Measurements from ENCODE around the gene CILP2.

DNA sequence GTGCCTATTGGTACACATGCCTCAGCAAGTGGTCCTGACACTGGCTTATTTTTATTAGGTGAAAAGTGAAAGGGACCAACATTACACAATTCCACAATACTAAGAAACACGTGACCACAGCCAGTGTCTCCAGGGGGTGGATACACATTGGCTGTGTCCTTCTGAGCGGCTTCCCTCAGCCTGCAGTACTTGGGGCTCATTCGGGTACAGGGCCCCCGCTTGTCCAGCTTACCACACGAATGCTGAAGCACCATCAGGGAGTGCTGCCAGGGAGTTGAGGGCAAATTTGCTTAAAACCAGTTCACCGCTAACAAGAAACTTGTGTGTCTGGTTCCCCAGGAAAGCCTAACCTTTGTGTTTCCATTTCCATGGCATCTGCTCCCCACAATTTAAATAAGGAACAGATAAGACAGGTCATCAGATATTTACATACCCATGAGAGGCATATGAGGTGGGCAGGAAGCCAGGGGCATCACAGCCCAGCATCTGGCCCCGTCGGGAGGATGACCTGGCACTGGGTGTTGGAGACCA, 57.2 kb downstream of the CILP2 start:
- TF ChIP-seq, protein P1, sequence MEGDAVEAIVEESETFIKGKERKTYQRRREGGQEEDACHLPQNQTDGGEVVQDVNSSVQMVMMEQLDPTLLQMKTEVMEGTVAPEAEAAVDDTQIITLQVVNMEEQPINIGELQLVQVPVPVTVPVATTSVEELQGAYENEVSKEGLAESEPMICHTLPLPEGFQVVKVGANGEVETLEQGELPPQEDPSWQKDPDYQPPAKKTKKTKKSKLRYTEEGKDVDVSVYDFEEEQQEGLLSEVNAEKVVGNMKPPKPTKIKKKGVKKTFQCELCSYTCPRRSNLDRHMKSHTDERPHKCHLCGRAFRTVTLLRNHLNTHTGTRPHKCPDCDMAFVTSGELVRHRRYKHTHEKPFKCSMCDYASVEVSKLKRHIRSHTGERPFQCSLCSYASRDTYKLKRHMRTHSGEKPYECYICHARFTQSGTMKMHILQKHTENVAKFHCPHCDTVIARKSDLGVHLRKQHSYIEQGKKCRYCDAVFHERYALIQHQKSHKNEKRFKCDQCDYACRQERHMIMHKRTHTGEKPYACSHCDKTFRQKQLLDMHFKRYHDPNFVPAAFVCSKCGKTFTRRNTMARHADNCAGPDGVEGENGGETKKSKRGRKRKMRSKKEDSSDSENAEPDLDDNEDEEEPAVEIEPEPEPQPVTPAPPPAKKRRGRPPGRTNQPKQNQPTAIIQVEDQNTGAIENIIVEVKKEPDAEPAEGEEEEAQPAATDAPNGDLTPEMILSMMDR (conservative IDR thresholded peaks at IDR 0.05; ENCODE audit: low read depth, low read length) = no peak
- no peak for TF ChIP-seq EZH2 (IDR thresholded peaks at IDR 0.05; ENCODE audit: borderline replicate concordance, low read depth, low read length, poor library complexity, severe bottlenecking)
